GM23248 (cell line): ENCODE results near the gene GEMIN7. TPM values are rescaled to one million over a fixed set of nuclear protein-coding genes. Genes with fewer than 3 reads are reported as not detected.

Source experiments
- DNase-seq: peaks from one replicate; pipeline ENCODE4 v3.0.0-alpha.2; 2015
- H2AFZ ChIP-seq: fragments of 200-600 bp; sonication (generic); 2 replicates; pipeline ENCODE4 v1.6.1; 2016; ENCODE audit warnings: antibody characterized with exemption
- H3F3A ChIP-seq: fragments of 200-600 bp; sonication (generic); 2 replicates; pipeline ENCODE4 v1.6.1; 2016; ENCODE audit warnings: mild to moderate bottlenecking, antibody characterized with exemption, mixed run types; ENCODE audit not compliant: insufficient read depth
- H3K27ac ChIP-seq: fragments of 200-600 bp; sonication (generic); 2 replicates; pipeline ENCODE4 v1.5.1; 2016; ENCODE audit warnings: mild to moderate bottlenecking
- H3K27me3 ChIP-seq: fragments of 200-600 bp; sonication (generic); replicated peaks from 2 replicates; pipeline ENCODE4 v1.6.1; 2016; ENCODE audit warnings: mild to moderate bottlenecking; ENCODE audit not compliant: insufficient read depth
- H3K36me3 ChIP-seq: fragments of 200-600 bp; sonication (generic); 2 replicates; pipeline ENCODE4 v1.6.1; 2016; ENCODE audit warnings: low read depth, mild to moderate bottlenecking
- H3K4me1 ChIP-seq: fragments of 200-600 bp; sonication (generic); 2 replicates; pipeline ENCODE4 v1.6.1; 2016; ENCODE audit warnings: mild to moderate bottlenecking; ENCODE audit not compliant: insufficient read depth
- H3K4me2 ChIP-seq: fragments of 200-600 bp; sonication (generic); one replicate; pipeline ENCODE4 v1.6.1; 2016; ENCODE audit warnings: mild to moderate bottlenecking; ENCODE audit not compliant: unreplicated experiment
- H3K4me3 ChIP-seq: fragments of 200-600 bp; sonication (generic); 2 replicates; pipeline ENCODE4 v1.5.1; 2016; ENCODE audit warnings: mild to moderate bottlenecking
- H3K79me2 ChIP-seq: fragments of 200-600 bp; sonication (generic); 2 replicates; pipeline ENCODE4 v1.6.1; 2016; ENCODE audit warnings: mild to moderate bottlenecking; ENCODE audit not compliant: insufficient read depth
- H3K9ac ChIP-seq: fragments of 200-600 bp; sonication (generic); 2 replicates; pipeline ENCODE4 v1.6.1; 2016; ENCODE audit warnings: mild to moderate bottlenecking
- H3K9me2 ChIP-seq: fragments of 200-600 bp; sonication (generic); 2 replicates; pipeline ENCODE4 v1.6.1; 2016; ENCODE audit warnings: mixed run types, mild to moderate bottlenecking, moderate library complexity; ENCODE audit not compliant: insufficient read depth
- H3K9me3 ChIP-seq: fragments of 200-600 bp; sonication (generic); one replicate; pipeline ENCODE4 v1.6.1; 2017; ENCODE audit warnings: low read depth
- H4K20me1 ChIP-seq: fragments of 200-600 bp; sonication (generic); 2 replicates; pipeline ENCODE4 v1.6.0; 2016; ENCODE audit not compliant: insufficient read depth
- EZH2 ChIP-seq: fragments of 200-600 bp; sonication (generic); IDR thresholded peaks from 2 replicates; pipeline ENCODE4 v1.6.1; 2018; ENCODE audit warnings: antibody characterized with exemption, mild to moderate bottlenecking; ENCODE audit not compliant: insufficient read depth, poor library complexity, severe bottlenecking
- EZH2phosphoT487 ChIP-seq: fragments of 200-600 bp; sonication (generic); IDR thresholded peaks from 2 replicates; pipeline ENCODE4 v1.6.1; 2018; ENCODE audit warnings: antibody characterized with exemption, moderate library complexity, mild to moderate bottlenecking, low read depth; ENCODE audit not compliant: insufficient read depth
- WGBS, 2 experiments: methylation state at CpG; one replicate each; pipeline ENCODE4 v1.1.6; 2015 to 2017; ENCODE audit warnings: low lambda C conversion rate in 2 of 2, low coverage in 1 of 2; ENCODE audit errors: missing lambda C conversion rate in 2 of 2; 5-methylcytosine and 5-hydroxymethylcytosine counted together
- in situ Hi-C: fragments of 300-500 bp; cut with MboI; formaldehyde crosslinking; loops from 2 replicates; pipeline ENCODE4 v1.15.0; 2020
- polyA plus RNA-seq: library from polyadenylated mRNA; unstranded; fragments of >200 nt; fragmentation: Nextera tagmentation; extraction: Ambion mirVana; gene quantifications from 2 replicates; pipeline ENCODE4 v1.2.1, GENCODE V29; 2016
- total RNA-seq: library from RNA; depleted of rRNA; stranded (reverse); fragments of >200 nt; shearing (Covaris generic); gene quantifications from 2 replicates; pipeline ENCODE4 v1.2.3, GENCODE V29; 2014

The GEMIN7 gene
- total and polyA plus RNA-seq, 2 experiments from 2014 or later, result 25.3 to 48.4 TPM

DNA sequence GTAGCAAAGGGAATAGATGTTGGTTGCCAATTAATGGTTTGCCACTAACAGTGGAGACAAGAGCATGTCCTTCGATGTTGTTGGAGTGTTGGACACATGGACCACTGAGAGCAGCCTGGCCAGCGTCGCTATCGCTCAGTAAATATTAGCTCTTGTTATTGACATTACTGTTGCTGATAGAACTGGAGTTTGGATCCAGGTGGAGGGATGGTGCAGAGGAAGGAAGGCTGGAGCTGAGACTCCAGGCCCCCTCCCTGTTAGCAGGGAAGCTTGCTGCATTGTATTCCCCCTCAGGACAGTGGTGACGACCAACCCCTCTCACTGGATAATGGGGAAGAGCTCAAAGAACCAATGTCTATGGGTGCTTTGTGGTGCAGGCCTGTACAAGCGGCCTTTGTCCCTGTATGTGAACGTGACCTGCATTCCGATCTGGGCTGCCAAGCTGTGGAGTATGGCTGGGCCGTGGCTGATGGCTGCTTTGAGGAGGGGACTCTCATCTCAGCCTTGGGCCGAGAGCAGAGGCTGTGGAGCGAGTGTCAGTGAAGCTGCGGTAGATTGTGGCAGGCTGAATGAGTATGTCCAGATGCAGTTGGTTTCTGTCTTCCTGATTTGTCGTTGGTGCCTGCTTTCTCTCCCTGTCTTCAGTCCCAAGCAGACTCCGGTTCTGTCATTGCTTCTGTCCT is 33.2 kb upstream of the GEMIN7 start:
- peaks cover 12% of the 10 kb centered on the region; the same call in 1 of the 2 replicates for H3K36me3 ChIP-seq
- in situ Hi-C loops, result no loop called here

DNA sequence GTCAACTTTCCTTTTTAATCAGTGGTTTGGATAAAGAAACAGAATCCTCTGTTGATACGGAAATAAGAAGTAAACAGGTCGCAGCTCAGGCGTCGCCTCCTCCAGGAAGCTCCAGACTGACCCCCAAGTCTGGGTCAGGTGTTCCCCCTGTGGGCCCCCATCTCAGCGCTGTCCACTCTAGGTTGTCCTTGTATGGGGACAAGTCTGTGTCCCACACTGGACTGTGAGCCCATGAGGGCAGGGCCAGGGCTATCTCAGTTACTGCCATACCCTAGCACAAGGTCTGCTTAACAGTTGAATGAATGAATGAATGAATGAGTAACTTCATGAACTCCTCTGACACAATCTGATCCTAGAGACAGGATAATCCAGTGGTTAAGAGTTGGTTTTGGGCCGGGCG is 32.7 kb upstream of the GEMIN7 start:
- peaks cover 100% of the 10 kb centered on the region for H3K79me2 ChIP-seq
- TF ChIP-seq EZH2 (no peak), EZH2phosphoT487 (no peak)
- no peak for DNase-seq
- H3K4me2 ChIP-seq, result no peak overlapping the region
- H2AFZ ChIP-seq, result no peak overlapping the region
- no peaks in the 10 kb centered on the region for H3K9me3 ChIP-seq
- WGBS, 2 experiments, result 88 to 94% methylated on average over 7 of the region's 7 CpGs
- H3K9ac ChIP-seq, result no peak overlapping the region
- no peaks in the 10 kb centered on the region for H3K9me2 ChIP-seq
- in situ Hi-C loops, result no loop called here
- H3K27me3 ChIP-seq, result no peaks in the 10 kb centered on the region
- H4K20me1 ChIP-seq, result peaks cover 9% of the 10 kb centered on the region; the same call in 1 of the 2 replicates
- no peak overlapping the region for H3K4me3 ChIP-seq
- H3F3A ChIP-seq, result no peaks in the 10 kb centered on the region
- no peaks in the 10 kb centered on the region for H3K4me1 ChIP-seq
- no peak overlapping the region for H3K27ac ChIP-seq
- peaks cover 11% of the 10 kb centered on the region; the same call in 1 of the 2 replicates for H3K36me3 ChIP-seq

More for the DNA sequence above, 33.2 kb upstream of the GEMIN7 start:
- H3K9ac ChIP-seq, result no peak overlapping the region
- 83 to 84% methylated on average over 14 of the region's 14 CpGs for WGBS, 2 experiments
- H3K4me3 ChIP-seq, result no peak overlapping the region
- H3K9me3 ChIP-seq, result no peaks in the 10 kb centered on the region
- no peaks in the 10 kb centered on the region for H3K9me2 ChIP-seq
- H3K27ac ChIP-seq, result no peak overlapping the region
- no peaks in the 10 kb centered on the region for H3K27me3 ChIP-seq
- H4K20me1 ChIP-seq, result peaks cover 9% of the 10 kb centered on the region; the same call in 1 of the 2 replicates
- DNase-seq, result no peak
- H3K79me2 ChIP-seq, result peaks cover 100% of the 10 kb centered on the region
- TF ChIP-seq EZH2phosphoT487 (no peak), EZH2 (no peak)
- no peaks in the 10 kb centered on the region for H3K4me1 ChIP-seq
- no peak overlapping the region for H2AFZ ChIP-seq
- no peaks in the 10 kb centered on the region for H3F3A ChIP-seq
- H3K4me2 ChIP-seq, result no peak overlapping the region

DNA sequence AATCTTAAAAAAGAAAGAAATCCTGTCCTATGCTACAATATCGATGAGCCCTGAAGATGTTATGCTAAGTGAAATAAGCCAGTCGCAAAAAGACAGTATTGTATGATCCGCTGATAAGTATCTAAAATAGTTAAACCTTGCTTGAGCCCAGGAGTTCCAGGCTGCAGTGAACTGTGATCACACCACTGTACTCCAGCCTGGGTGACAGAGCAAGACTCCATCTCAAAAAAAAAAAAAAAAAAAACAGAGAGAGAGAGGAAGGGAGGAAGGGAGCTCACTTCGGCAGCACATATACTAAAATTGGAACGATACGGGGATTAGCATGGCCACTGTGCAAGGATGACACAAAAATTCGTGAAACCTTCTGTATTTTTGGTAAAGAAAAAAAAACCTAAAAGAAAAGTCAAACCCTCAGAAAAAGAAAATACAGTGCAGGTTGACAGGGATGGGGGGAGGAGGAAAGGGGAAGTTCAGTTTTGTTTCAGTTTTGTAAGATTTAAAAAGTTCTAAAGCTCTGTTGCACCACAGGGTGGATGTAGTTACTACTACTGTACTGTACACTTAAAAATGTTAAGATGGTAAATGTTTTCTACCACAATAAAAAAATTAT is 31.8 kb upstream of the GEMIN7 start:
- Histone ChIP-seq H3K27me3 (no peaks in the 10 kb centered on the region), H4K20me1 (peaks cover 9% of the 10 kb centered on the region; the same call in 1 of the 2 replicates), H3K36me3 (peaks cover 4% of the 10 kb centered on the region; the same call in 1 of the 2 replicates), H3K9me2 (no peaks in the 10 kb centered on the region), H3F3A (no peaks in the 10 kb centered on the region), H3K4me3 (no peak overlapping the region), H3K27ac (no peak overlapping the region), H3K4me1 (no peaks in the 10 kb centered on the region), H2AFZ (no peak overlapping the region), H3K79me2 (peaks cover 100% of the 10 kb centered on the region), H3K9me3 (no peaks in the 10 kb centered on the region), H3K4me2 (no peak overlapping the region), H3K9ac (no peak overlapping the region)
- 68 to 75% methylated on average over 7 of the region's 7 CpGs for WGBS, 2 experiments
- TF ChIP-seq EZH2 (no peak), EZH2phosphoT487 (no peak)
- no peak for DNase-seq
- in situ Hi-C loops, result no loop called here

DNA sequence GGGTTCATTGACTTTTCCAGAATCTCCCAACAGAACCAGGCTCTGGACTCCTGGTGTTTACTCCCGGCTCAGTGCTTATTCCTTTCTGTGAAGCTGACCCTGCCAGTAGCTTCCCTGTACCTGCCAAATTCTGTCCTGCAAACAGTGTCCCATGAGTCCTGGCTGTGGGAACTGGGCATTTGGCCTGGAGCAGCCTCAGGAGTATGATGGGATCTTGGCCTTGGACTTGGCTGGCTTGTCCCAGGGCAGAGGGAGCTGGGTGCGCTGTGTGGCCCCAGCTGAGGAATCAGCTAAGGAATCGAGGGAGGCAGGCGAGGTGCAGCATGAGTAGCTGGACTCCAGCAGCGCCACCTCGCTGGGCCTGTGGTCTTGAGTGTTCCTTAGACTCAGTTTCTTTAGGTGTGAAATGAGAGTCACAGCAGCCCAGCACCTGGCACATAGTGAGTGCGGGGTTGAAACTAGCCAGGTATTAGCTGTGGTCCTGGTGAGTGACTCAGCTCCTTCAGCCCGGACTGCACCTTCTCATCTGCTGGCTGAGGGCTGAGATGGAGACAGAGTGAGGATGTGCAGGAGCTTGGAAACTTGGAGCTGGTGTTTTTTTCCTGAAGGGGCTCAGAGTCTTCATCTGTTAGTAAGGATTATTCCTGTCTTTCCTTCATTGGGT is 29.9 kb upstream of the GEMIN7 start:
- H3K4me3 ChIP-seq, result no peak overlapping the region
- no peaks in the 10 kb centered on the region for H3K27me3 ChIP-seq
- H3K9me3 ChIP-seq, result no peaks in the 10 kb centered on the region
- H3K9me2 ChIP-seq, result no peaks in the 10 kb centered on the region
- in situ Hi-C loops, result no loop called here
- H4K20me1 ChIP-seq, result peaks cover 9% of the 10 kb centered on the region; the same call in 1 of the 2 replicates
- H3K36me3 ChIP-seq, result no peaks in the 10 kb centered on the region; the same call in 1 of the 2 replicates
- no peak overlapping the region for H3K9ac ChIP-seq
- no peak for DNase-seq
- TF ChIP-seq EZH2phosphoT487 (no peak), EZH2 (no peak)
- 84 to 86% methylated on average over 8 of the region's 8 CpGs for WGBS, 2 experiments
- no peak overlapping the region for H3K4me2 ChIP-seq
- H3K79me2 ChIP-seq, result peaks cover 100% of the 10 kb centered on the region
- no peaks in the 10 kb centered on the region for H3K4me1 ChIP-seq
- H2AFZ ChIP-seq, result no peak overlapping the region
- H3F3A ChIP-seq, result no peaks in the 10 kb centered on the region
- H3K27ac ChIP-seq, result no peak overlapping the region
